BLaER1 treated with 17β-estradiol and CSF1 and Interleukin-3, amounts not matched to agents 10 nM and 100 nM (cell line): ENCODE data around the gene RNU1-4.
"Not testable (repeated sequence)": the region's sequence is repeated elsewhere in the genome, so short reads cannot be mapped to it uniquely, and the experiment has no call there.

Experiments
- H3K27ac ChIP-seq, 11 experiments: shearing (Covaris generic); formaldehyde crosslinking; 2 replicates each; pipeline ENCODE4 v1.8.1; 2022
- H3K27me3 ChIP-seq, 11 experiments: shearing (Covaris generic); formaldehyde crosslinking; 2 replicates each; pipeline ENCODE4 v1.8.1; 2022
- H3K36me3 ChIP-seq, 11 experiments: shearing (Covaris generic); formaldehyde crosslinking; 2 replicates each; pipeline ENCODE4 v1.8.1; 2022
- H3K4me1 ChIP-seq, 10 experiments: shearing (Covaris generic); formaldehyde crosslinking; 2 replicates each; pipeline ENCODE4 v1.8.1; 2022
- H3K4me2 ChIP-seq, 11 experiments: shearing (Covaris generic); formaldehyde crosslinking; 2 replicates each; pipeline ENCODE4 v1.8.1; 2022
- H3K4me3 ChIP-seq, 10 experiments: shearing (Covaris generic); formaldehyde crosslinking; 2 replicates each; pipeline ENCODE4 v1.8.1; 2022
- H3K9ac ChIP-seq, 11 experiments: shearing (Covaris generic); formaldehyde crosslinking; 2 replicates each; pipeline ENCODE4 v1.8.1; 2022
- H3K9me3 ChIP-seq, 11 experiments: shearing (Covaris generic); formaldehyde crosslinking; replicated peaks in 1 of 11; 2 replicates each; pipeline ENCODE4 v1.8.1; 2022
- H4K20me1 ChIP-seq, 11 experiments: shearing (Covaris generic); formaldehyde crosslinking; 2 replicates each; pipeline ENCODE4 v1.8.1; 2022
- Cebpa-rat ChIP-seq, 11 experiments: shearing (Covaris generic); IDR thresholded peaks; 2 replicates each; pipeline ENCODE4 v1.8.1; 2022

The RNU1-4 gene

GRCh38 chr1:16716691-16717335 is 23.5 kb upstream of the RNU1-4 start:
- no peaks in the 10 kb centered on the region for H3K36me3 ChIP-seq
- no peaks in the 10 kb centered on the region for H3K9me3 ChIP-seq
- H3K27me3 ChIP-seq, result peaks cover 0 to 50% (median 19%) of the 10 kb centered on the region in 11 experiments; a peak in 18 of 22 replicates
- no peak overlapping the region for H3K27ac ChIP-seq
- TF ChIP-seq Cebpa-rat (IDR thresholded peaks at IDR 0.05), result no peak
- H4K20me1 ChIP-seq, result peaks cover 0 to 31% (median 0%) of the 10 kb centered on the region in 11 experiments; a peak in 5 of 22 replicates
- H3K4me1 ChIP-seq, result peaks cover 0 to 12% (median 7%) of the 10 kb centered on the region in 10 experiments; a peak in 11 of 20 replicates
- no peak overlapping the region for H3K9ac ChIP-seq
- H3K4me3 ChIP-seq, result no peak overlapping the region
- no peak overlapping the region for H3K4me2 ChIP-seq

GRCh38 chr1:16717336-16718098 is 22.8 kb upstream of the RNU1-4 start:
- Histone ChIP-seq H3K9ac (no peak overlapping the region), H3K4me2 (no peak overlapping the region)

GRCh38 chr1:16718099-16718907 is 22.0 kb upstream of the RNU1-4 start:
- H3K4me1 ChIP-seq, result peaks cover 0 to 12% (median 7%) of the 10 kb centered on the region in 10 experiments; a peak in 11 of 20 replicates
- H4K20me1 ChIP-seq, result peaks cover 0 to 31% (median 0%) of the 10 kb centered on the region in 11 experiments; a peak in 5 of 22 replicates
- H3K4me3 ChIP-seq, H3K27ac ChIP-seq, H3K9me3 ChIP-seq, H3K4me2 ChIP-seq, H3K9ac ChIP-seq, H3K36me3 ChIP-seq: not testable (repeated sequence)
- peaks cover 0 to 64% (median 20%) of the 10 kb centered on the region in 11 experiments; a peak in 18 of 22 replicates for H3K27me3 ChIP-seq

More at GRCh38 chr1:16717336-16718098, 22.8 kb upstream of the RNU1-4 start:
- H3K9me3 ChIP-seq, result no peaks in the 10 kb centered on the region
- peaks cover 0 to 12% (median 7%) of the 10 kb centered on the region in 10 experiments; a peak in 11 of 20 replicates for H3K4me1 ChIP-seq
- no peak overlapping the region for H3K27ac ChIP-seq
- no peaks in the 10 kb centered on the region for H3K36me3 ChIP-seq
- peaks cover 0 to 56% (median 20%) of the 10 kb centered on the region in 11 experiments; a peak in 18 of 22 replicates for H3K27me3 ChIP-seq
- H4K20me1 ChIP-seq, result peaks cover 0 to 31% (median 0%) of the 10 kb centered on the region in 11 experiments; a peak in 5 of 22 replicates
- no peak for TF ChIP-seq Cebpa-rat (IDR thresholded peaks at IDR 0.05)
- H3K4me3 ChIP-seq, result no peak overlapping the region

- no peak overlapping the region for H3K4me3 ChIP-seq
- no peak overlapping the region for H3K27ac ChIP-seq
- no peak overlapping the region for H3K4me2 ChIP-seq
- H4K20me1 ChIP-seq, result peaks cover 0 to 31% (median 0%) of the 10 kb centered on the region in 11 experiments; a peak in 5 of 22 replicates
- H3K4me1 ChIP-seq, result peaks cover 0 to 12% (median 7%) of the 10 kb centered on the region in 10 experiments; a peak in 11 of 20 replicates
- TF ChIP-seq Cebpa-rat (IDR thresholded peaks at IDR 0.05), result no peak
- H3K9me3 ChIP-seq, result no peaks in the 10 kb centered on the region
- no peak overlapping the region for H3K9ac ChIP-seq
- no peaks in the 10 kb centered on the region for H3K36me3 ChIP-seq
- peaks cover 1 to 71% (median 25%) of the 10 kb centered on the region in 11 experiments; a peak in 18 of 22 replicates for H3K27me3 ChIP-seq
Measured at GRCh38 chr1:16718908-16719533, 21.3 kb upstream of the RNU1-4 start.

- no peak overlapping the region for H3K9ac ChIP-seq
- H3K4me1 ChIP-seq, result peaks cover 0 to 12% (median 7%) of the 10 kb centered on the region in 10 experiments; a peak in 11 of 20 replicates
- H3K27ac ChIP-seq, result no peak overlapping the region
- H3K27me3 ChIP-seq, result peaks cover 9 to 79% (median 32%) of the 10 kb centered on the region in 11 experiments; a peak in 21 of 22 replicates
- H3K4me3 ChIP-seq, result no peak overlapping the region
- peak overlapping the region in 5 of 11 experiments; percentile 19 to 41 (median 32); a peak in 4 of 22 replicates for H3K4me2 ChIP-seq
- no peaks in the 10 kb centered on the region for H3K36me3 ChIP-seq
- peaks cover 0 to 33% (median 0%) of the 10 kb centered on the region in 11 experiments; a peak in 5 of 22 replicates for H4K20me1 ChIP-seq
- H3K9me3 ChIP-seq, result no peaks in the 10 kb centered on the region
- no peak for TF ChIP-seq Cebpa-rat (IDR thresholded peaks at IDR 0.05)
Measured at GRCh38 chr1:16719571-16720350, 20.6 kb upstream of the RNU1-4 start.

GRCh38 chr1:16720351-16721223 is 19.7 kb upstream of the RNU1-4 start:
- no peak for TF ChIP-seq Cebpa-rat (IDR thresholded peaks at IDR 0.05)
- peaks cover 0 to 12% (median 7%) of the 10 kb centered on the region in 10 experiments; a peak in 11 of 20 replicates for H3K4me1 ChIP-seq
- no peak overlapping the region for H3K27ac ChIP-seq
- H3K36me3 ChIP-seq, result no peaks in the 10 kb centered on the region
- H3K4me2 ChIP-seq, result peak overlapping the region in 7 of 11 experiments; percentile 13 to 43 (median 32); a peak in 13 of 22 replicates
- no peaks in the 10 kb centered on the region for H3K9me3 ChIP-seq
- H3K27me3 ChIP-seq, result peaks cover 17 to 87% (median 40%) of the 10 kb centered on the region in 11 experiments
- no peak overlapping the region for H3K9ac ChIP-seq
- no peak overlapping the region for H3K4me3 ChIP-seq
- peaks cover 0 to 39% (median 0%) of the 10 kb centered on the region in 11 experiments; a peak in 5 of 22 replicates for H4K20me1 ChIP-seq
